ENCODE data around the gene UBTD2. TPM values are rescaled to one million over a fixed set of nuclear protein-coding genes. Genes with fewer than 3 reads are reported as not detected.

UBTD2 gene
- total and polyA plus RNA-seq, 10 of the 15 experiments (the other 5 are each of a cell fraction or from before 2014, with no cell fraction given), result 7.7 to 30.5 (median 19.4) TPM

- peak; percentile 30; the same call in 1 of the 2 replicates for TF ChIP-seq CREM (IDR thresholded peaks at IDR 0.05; ENCODE audit: low read depth)
- TF ChIP-seq CHD1 (IDR thresholded peaks at IDR 0.05; ENCODE audit: low read depth, low read length), result no peak
- TF ChIP-seq TCF12 (IDR thresholded peaks at IDR 0.05; ENCODE audit: low read depth, low read length), result no peak
- TF ChIP-seq, protein P1, sequence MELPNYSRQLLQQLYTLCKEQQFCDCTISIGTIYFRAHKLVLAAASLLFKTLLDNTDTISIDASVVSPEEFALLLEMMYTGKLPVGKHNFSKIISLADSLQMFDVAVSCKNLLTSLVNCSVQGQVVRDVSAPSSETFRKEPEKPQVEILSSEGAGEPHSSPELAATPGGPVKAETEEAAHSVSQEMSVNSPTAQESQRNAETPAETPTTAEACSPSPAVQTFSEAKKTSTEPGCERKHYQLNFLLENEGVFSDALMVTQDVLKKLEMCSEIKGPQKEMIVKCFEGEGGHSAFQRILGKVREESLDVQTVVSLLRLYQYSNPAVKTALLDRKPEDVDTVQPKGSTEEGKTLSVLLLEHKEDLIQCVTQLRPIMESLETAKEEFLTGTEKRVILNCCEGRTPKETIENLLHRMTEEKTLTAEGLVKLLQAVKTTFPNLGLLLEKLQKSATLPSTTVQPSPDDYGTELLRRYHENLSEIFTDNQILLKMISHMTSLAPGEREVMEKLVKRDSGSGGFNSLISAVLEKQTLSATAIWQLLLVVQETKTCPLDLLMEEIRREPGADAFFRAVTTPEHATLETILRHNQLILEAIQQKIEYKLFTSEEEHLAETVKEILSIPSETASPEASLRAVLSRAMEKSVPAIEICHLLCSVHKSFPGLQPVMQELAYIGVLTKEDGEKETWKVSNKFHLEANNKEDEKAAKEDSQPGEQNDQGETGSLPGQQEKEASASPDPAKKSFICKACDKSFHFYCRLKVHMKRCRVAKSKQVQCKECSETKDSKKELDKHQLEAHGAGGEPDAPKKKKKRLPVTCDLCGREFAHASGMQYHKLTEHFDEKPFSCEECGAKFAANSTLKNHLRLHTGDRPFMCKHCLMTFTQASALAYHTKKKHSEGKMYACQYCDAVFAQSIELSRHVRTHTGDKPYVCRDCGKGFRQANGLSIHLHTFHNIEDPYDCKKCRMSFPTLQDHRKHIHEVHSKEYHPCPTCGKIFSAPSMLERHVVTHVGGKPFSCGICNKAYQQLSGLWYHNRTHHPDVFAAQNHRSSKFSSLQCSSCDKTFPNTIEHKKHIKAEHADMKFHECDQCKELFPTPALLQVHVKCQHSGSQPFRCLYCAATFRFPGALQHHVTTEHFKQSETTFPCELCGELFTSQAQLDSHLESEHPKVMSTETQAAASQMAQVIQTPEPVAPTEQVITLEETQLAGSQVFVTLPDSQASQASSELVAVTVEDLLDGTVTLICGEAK (IDR thresholded peaks at IDR 0.05; ENCODE audit: borderline replicate concordance), result no peak; the same call in 1 of the 2 replicates
- TF ChIP-seq EZH2 (IDR thresholded peaks at IDR 0.05; ENCODE audit: borderline replicate concordance, control insufficient read depth, low read depth, low read length), result no peak
- TF ChIP-seq CREB1 (IDR thresholded peaks at IDR 0.05; ENCODE audit: low read depth), result no peak
- no peak for TF ChIP-seq POU2F2 (IDR thresholded peaks at IDR 0.05; ENCODE audit: borderline replicate concordance, low read depth, low read length)
- TF ChIP-seq ETV6 (conservative IDR thresholded peaks at IDR 0.05 in 1 of 2, IDR thresholded peaks at IDR 0.05 in 1 of 2; ENCODE audit: borderline replicate concordance in 1 of 2, low read depth in 1 of 2), result no peak
- no peak for TF ChIP-seq TCF3 (IDR thresholded peaks at IDR 0.05; ENCODE audit: borderline replicate concordance, insufficient read depth, low read depth, low read length)
- no peak for TF ChIP-seq HDAC6 (IDR thresholded peaks at IDR 0.05; ENCODE audit: unreplicated experiment)
- TF ChIP-seq PBX3 (IDR thresholded peaks at IDR 0.05; ENCODE audit: insufficient replicate concordance, low read depth, low read length), result no peak
- peak; percentile 14; the same call in 1 of the 2 replicates for TF ChIP-seq TBL1XR1 (IDR thresholded peaks at IDR 0.05; ENCODE audit: low read depth, low read length)
- TF ChIP-seq STAT1 (conservative IDR thresholded peaks at IDR 0.05), result no peak
- TF ChIP-seq BRCA1 (IDR thresholded peaks at IDR 0.05; ENCODE audit: low read depth, low read length), result no peak
- TF ChIP-seq CTCF (IDR thresholded peaks at IDR 0.05 in 2 of 3, conservative IDR thresholded peaks at IDR 0.05 in 1 of 3; ENCODE audit: control insufficient read depth in 2 of 3, extremely low read depth in 1 of 3, insufficient read depth in 1 of 3, low read depth in 3 of 3, low read length in 3 of 3), result peak; percentile 80 to 99 (median 89); a peak in 5 of 6 replicates
- TF ChIP-seq HSF1 (IDR thresholded peaks at IDR 0.05; ENCODE audit: low read depth, low read length), result no peak
- peak in 1 of 2 experiments; percentile 95; a peak in 2 of 3 replicates for TF ChIP-seq EGR1 (IDR thresholded peaks at IDR 0.05; ENCODE audit: borderline replicate concordance in 1 of 2, low read depth in 2 of 2, low read length in 2 of 2)
- no peak for TF ChIP-seq KAT2A (conservative IDR thresholded peaks at IDR 0.05; ENCODE audit: control insufficient read depth, low read depth, low read length)
- TF ChIP-seq ZSCAN29 (IDR thresholded peaks at IDR 0.05), result no peak
These were observed 95.3 kb downstream of the UBTD2 start, which contains the start of gene STK10 (continued) for GRCh38 chr5:172188033-172188892.
